ENCODE results near the gene NAPSA. TPM values are rescaled to one million over a fixed set of nuclear protein-coding genes. Genes with fewer than 3 reads are reported as not detected.

Gene NAPSA
- total and polyA plus RNA-seq, 9 of the 15 experiments (the other 6 are each of a cell fraction or from before 2014, with no cell fraction given): 0.25 to 1.9 (median 0.69) TPM

- TF ChIP-seq RERE (CRISPR knock-in tag; IDR thresholded peaks at IDR 0.05; ENCODE audit: borderline replicate concordance) (no peak), ETS2 (tag; IDR thresholded peaks at IDR 0.05; ENCODE audit: borderline replicate concordance, poor library complexity, severe bottlenecking) (no peak), NFXL1 (CRISPR knock-in tag; IDR thresholded peaks at IDR 0.05) (no peak), ETV1 (tag; conservative IDR thresholded peaks at IDR 0.05; ENCODE audit: low read depth) (no peak), NFYB (IDR thresholded peaks at IDR 0.05; ENCODE audit: extremely low read depth, insufficient read length) (no peak), KHSRP (IDR thresholded peaks at IDR 0.05) (peak; percentile 100), CSDE1 (IDR thresholded peaks at IDR 0.05) (peak in 1 of 2 experiments; percentile 98; a peak in 2 of 4 replicates), ZNF232 (CRISPR knock-in tag; IDR thresholded peaks at IDR 0.05) (no peak), CGGBP1 (CRISPR knock-in tag; IDR thresholded peaks at IDR 0.05) (no peak), KDM4B (IDR thresholded peaks at IDR 0.05; ENCODE audit: borderline replicate concordance in 2 of 2, low read depth in 1 of 2) (0 out of 4 replicates have a peak, but pooled peaks of 1 of the 2 experiments have one; percentile 21), CBFA2T3 (IDR thresholded peaks at IDR 0.05) (no peak), FOXK1 (CRISPR knock-in tag; IDR thresholded peaks at IDR 0.05; ENCODE audit: borderline replicate concordance) (no peak), TAF7 (tag; IDR thresholded peaks at IDR 0.05) (peak; percentile 62; the same call in 1 of the 2 replicates), ZNF57 (CRISPR knock-in tag; IDR thresholded peaks at IDR 0.05) (no peak), TRIM24 (IDR thresholded peaks at IDR 0.05) (peak; percentile 45 to 62; a peak in 3 of 4 replicates), ETV6 (IDR thresholded peaks at IDR 0.05; ENCODE audit: borderline replicate concordance in 1 of 2, low read depth in 2 of 2, low read length in 1 of 2) (no peak), ETV6 (CRISPR knock-in tag; IDR thresholded peaks at IDR 0.05; ENCODE audit: borderline replicate concordance) (no peak), MAFF (IDR thresholded peaks at IDR 0.05; ENCODE audit: low read length) (no peak), RBBP5 (IDR thresholded peaks at IDR 0.05; ENCODE audit: borderline replicate concordance, insufficient read depth, low read length, poor library complexity, severe bottlenecking) (peak; percentile 58), ZNF311 (CRISPR knock-in tag; IDR thresholded peaks at IDR 0.05) (peak; percentile 12; the same call in 1 of the 2 replicates), CBX3 (IDR thresholded peaks at IDR 0.05; ENCODE audit: borderline replicate concordance in 1 of 2, low read length in 2 of 2) (no peak)
These were observed 6.7 kb downstream of the NAPSA start (continued) for GRCh38 chr19:50358483-50359327.

Data from K562 (cell line).